Measurements from ENCODE around the gene CLCN1.

CLCN1 gene

GRCh38 chr7:143382791-143383641 is 67.1 kb downstream of the CLCN1 start:
- Histone ChIP-seq H3K27ac (ENCODE audit: low read depth, low read length, poor library complexity, severe bottlenecking) (no peak overlapping the region), H3K4me3 (ENCODE audit: low read depth, low read length, poor library complexity, severe bottlenecking) (no peak overlapping the region), H3K4me2 (ENCODE audit: low read length) (no peak overlapping the region), H3K36me3 (ENCODE audit: insufficient read depth, low read length) (no peaks in the 10 kb centered on the region), H3F3A (ENCODE audit: insufficient read depth, low read length) (no peaks in the 10 kb centered on the region), H3K4me1 (ENCODE audit: insufficient read depth, low read length, severe bottlenecking) (peaks cover 4% of the 10 kb centered on the region), H3K9me2 (ENCODE audit: low read depth, low read length) (no peaks in the 10 kb centered on the region), H3K79me2 (ENCODE audit: insufficient read depth, low read length) (no peaks in the 10 kb centered on the region), H2AFZ (ENCODE audit: low read length) (no peak overlapping the region), H3K27me3 (ENCODE audit: insufficient read depth, low read length) (0 out of 2 replicates have a peak, but pooled peaks cover 4% of the 10 kb centered on the region), H4K20me1 (ENCODE audit: insufficient read depth, low read length) (no peaks in the 10 kb centered on the region), H3K9me3 (ENCODE audit: low read length) (no peaks in the 10 kb centered on the region), H3K9ac (ENCODE audit: low read length) (no peak overlapping the region)
- TF ChIP-seq EZH2 (IDR thresholded peaks at IDR 0.05; ENCODE audit: borderline replicate concordance, low read length), result no peak
- TF ChIP-seq, protein P1, sequence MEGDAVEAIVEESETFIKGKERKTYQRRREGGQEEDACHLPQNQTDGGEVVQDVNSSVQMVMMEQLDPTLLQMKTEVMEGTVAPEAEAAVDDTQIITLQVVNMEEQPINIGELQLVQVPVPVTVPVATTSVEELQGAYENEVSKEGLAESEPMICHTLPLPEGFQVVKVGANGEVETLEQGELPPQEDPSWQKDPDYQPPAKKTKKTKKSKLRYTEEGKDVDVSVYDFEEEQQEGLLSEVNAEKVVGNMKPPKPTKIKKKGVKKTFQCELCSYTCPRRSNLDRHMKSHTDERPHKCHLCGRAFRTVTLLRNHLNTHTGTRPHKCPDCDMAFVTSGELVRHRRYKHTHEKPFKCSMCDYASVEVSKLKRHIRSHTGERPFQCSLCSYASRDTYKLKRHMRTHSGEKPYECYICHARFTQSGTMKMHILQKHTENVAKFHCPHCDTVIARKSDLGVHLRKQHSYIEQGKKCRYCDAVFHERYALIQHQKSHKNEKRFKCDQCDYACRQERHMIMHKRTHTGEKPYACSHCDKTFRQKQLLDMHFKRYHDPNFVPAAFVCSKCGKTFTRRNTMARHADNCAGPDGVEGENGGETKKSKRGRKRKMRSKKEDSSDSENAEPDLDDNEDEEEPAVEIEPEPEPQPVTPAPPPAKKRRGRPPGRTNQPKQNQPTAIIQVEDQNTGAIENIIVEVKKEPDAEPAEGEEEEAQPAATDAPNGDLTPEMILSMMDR (IDR thresholded peaks at IDR 0.05; ENCODE audit: low read length), result no peak

DNA sequence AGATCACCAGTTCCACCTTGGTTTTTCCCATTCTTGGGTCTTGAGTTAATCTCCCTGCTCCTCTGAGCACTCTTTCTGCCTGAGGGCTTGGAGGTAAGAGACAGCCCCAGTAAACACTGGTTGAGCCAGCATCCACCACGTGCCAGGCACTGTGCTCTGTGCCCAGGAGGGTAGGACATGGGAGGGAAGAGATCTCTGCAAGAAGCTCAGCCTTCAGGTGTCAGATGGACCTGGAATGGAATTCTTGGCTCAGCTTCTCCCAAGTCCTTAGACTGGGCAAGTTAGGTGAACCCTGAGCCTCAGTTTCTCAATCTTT is 67.7 kb downstream of the CLCN1 start:
- Histone ChIP-seq H3K9ac (ENCODE audit: low read length) (no peak overlapping the region), H3K9me3 (ENCODE audit: low read length) (no peaks in the 10 kb centered on the region), H3K4me1 (ENCODE audit: insufficient read depth, low read length, severe bottlenecking) (peaks cover 4% of the 10 kb centered on the region), H2AFZ (ENCODE audit: low read length) (no peak overlapping the region), H3K36me3 (ENCODE audit: insufficient read depth, low read length) (no peaks in the 10 kb centered on the region), H3K27me3 (ENCODE audit: insufficient read depth, low read length) (0 out of 2 replicates have a peak, but pooled peaks cover 4% of the 10 kb centered on the region), H3K79me2 (ENCODE audit: insufficient read depth, low read length) (no peaks in the 10 kb centered on the region), H4K20me1 (ENCODE audit: insufficient read depth, low read length) (no peaks in the 10 kb centered on the region), H3F3A (ENCODE audit: insufficient read depth, low read length) (no peaks in the 10 kb centered on the region), H3K27ac (ENCODE audit: low read depth, low read length, poor library complexity, severe bottlenecking) (no peak overlapping the region), H3K4me2 (ENCODE audit: low read length) (no peak overlapping the region), H3K9me2 (ENCODE audit: low read depth, low read length) (no peaks in the 10 kb centered on the region), H3K4me3 (ENCODE audit: low read depth, low read length, poor library complexity, severe bottlenecking) (no peak overlapping the region)
- TF ChIP-seq, protein P1 (IDR thresholded peaks at IDR 0.05; ENCODE audit: low read length), result no peak
- no peak for TF ChIP-seq EZH2 (IDR thresholded peaks at IDR 0.05; ENCODE audit: borderline replicate concordance, low read length)

- Histone ChIP-seq H3K27me3 (ENCODE audit: insufficient read depth, low read length) (0 out of 2 replicates have a peak, but pooled peaks cover 4% of the 10 kb centered on the region), H3K27ac (ENCODE audit: low read depth, low read length, poor library complexity, severe bottlenecking) (no peak overlapping the region), H3K9me2 (ENCODE audit: low read depth, low read length) (no peaks in the 10 kb centered on the region), H3F3A (ENCODE audit: insufficient read depth, low read length) (no peaks in the 10 kb centered on the region), H3K79me2 (ENCODE audit: insufficient read depth, low read length) (no peaks in the 10 kb centered on the region), H3K4me1 (ENCODE audit: insufficient read depth, low read length, severe bottlenecking) (peaks cover 4% of the 10 kb centered on the region), H3K9ac (ENCODE audit: low read length) (no peak overlapping the region), H3K9me3 (ENCODE audit: low read length) (no peaks in the 10 kb centered on the region), H3K36me3 (ENCODE audit: insufficient read depth, low read length) (no peaks in the 10 kb centered on the region), H3K4me3 (ENCODE audit: low read depth, low read length, poor library complexity, severe bottlenecking) (no peak overlapping the region), H2AFZ (ENCODE audit: low read length) (no peak overlapping the region), H3K4me2 (ENCODE audit: low read length) (no peak overlapping the region), H4K20me1 (ENCODE audit: insufficient read depth, low read length) (no peaks in the 10 kb centered on the region)
- no peak for TF ChIP-seq EZH2 (IDR thresholded peaks at IDR 0.05; ENCODE audit: borderline replicate concordance, low read length)
- TF ChIP-seq, protein P1 (IDR thresholded peaks at IDR 0.05; ENCODE audit: low read length), result no peak
Observed at GRCh38 chr7:143384148-143384547, 68.2 kb downstream of the CLCN1 start.
